ENCODE results near the gene KRT3. TPM values are rescaled to one million over a fixed set of nuclear protein-coding genes. Genes with fewer than 3 reads are reported as not detected.

Gene KRT3
- total and polyA plus RNA-seq, 9 of the 15 experiments (the other 6 are each of a cell fraction or from before 2014, with no cell fraction given): not detected

- ATAC-seq (no peak), DNase-seq (ENCODE audit: extremely low read depth in 1 of 4, low spot score in 3 of 4) (no peak), FAIRE-seq (no peak)
- Histone ChIP-seq H3K9me3 (replicated peaks; ENCODE audit: control insufficient read depth, insufficient read depth, low read depth, low read length) (no peaks in the 10 kb centered on the region), H3K9ac (ENCODE audit: insufficient read depth in 1 of 2, low read depth in 2 of 2, low read length in 2 of 2) (no peak overlapping the region), H3K27me3 (ENCODE audit: control insufficient read depth in 2 of 2, insufficient read depth in 2 of 2, low read length in 2 of 2) (peaks cover 0 to 6% of the 10 kb centered on the region in 2 experiments; a peak in 1 of 5 replicates), H3K4me2 (ENCODE audit: insufficient read depth, low read length) (no peak overlapping the region), H2AFZ (ENCODE audit: low read depth, low read length) (no peak overlapping the region), H3K9me1 (ENCODE audit: control insufficient read depth, insufficient read depth, low read length) (no peaks in the 10 kb centered on the region), H3K27ac (ENCODE audit: extremely low read depth, low read depth, low read length) (no peak overlapping the region), H3K4me3 (no peak overlapping the region), H3K79me2 (ENCODE audit: control insufficient read depth, insufficient read depth, low read length) (no peaks in the 10 kb centered on the region), H3K36me3 (ENCODE audit: control insufficient read depth, insufficient read depth, low read length) (no peaks in the 10 kb centered on the region), H4K20me1 (replicated peaks; ENCODE audit: control insufficient read depth, insufficient read depth, low read length) (no peaks in the 10 kb centered on the region), H3K4me1 (replicated peaks in 1 of 2; ENCODE audit: control insufficient read depth in 2 of 2, insufficient read depth in 2 of 2, low read length in 2 of 2) (peaks cover 27 to 38% of the 10 kb centered on the region in 2 experiments; a peak in 4 of 5 replicates)
- intact Hi-C loops (cut with micrococcal nuclease): no loop called here
- ChIA-PET POLR2A (interaction anchor here (0.6 to 0.9 kb wide), 3 partner anchors 17 to 1709 kb away, joined by 3 to 4 read pairs (median 3); no protein-coding TSS in a partner anchor), CTCF (ENCODE audit: low intra/inter-chr PET ratio) (no interaction called here)
- in situ Hi-C loops (cut with MboI): no loop called here
- 39% methylated on average over 9 of the region's 10 CpGs for WGBS (ENCODE audit: insufficient coverage, low coverage, missing lambda C conversion rate)
- BruUV-seq (replicated peaks): no TSS peak
- TF ChIP-seq TAF1 (IDR thresholded peaks at IDR 0.05; ENCODE audit: control insufficient read depth, extremely low read depth, insufficient read depth, low read length, severe bottlenecking) (no peak), CC2D1A (IDR thresholded peaks at IDR 0.05) (no peak), MAFG (tag; conservative IDR thresholded peaks at IDR 0.05) (no peak)
These were observed 3.5 kb downstream of the KRT3 start for GRCh38 chr12:52792185-52793029.
